Stimulated activated naive CD4-positive, alpha-beta T cell treated with Interleukin-2 at 50 U/mL for 16 hours (primary cell): ENCODE results near the gene SPATA16.
"Not testable (repeated sequence)": the region's sequence is repeated elsewhere in the genome, so short reads cannot be mapped to it uniquely, and the experiment has no call there.

Source experiments
- DNase-seq: peaks from one replicate; lab custom pipeline; 2025; lab: John Stamatoyannopoulos, UW

Gene SPATA16

GRCh38 chr3:172946061-172946460, 195.0 kb downstream of the SPATA16 start:
- DNase-seq, result no peak

DNA sequence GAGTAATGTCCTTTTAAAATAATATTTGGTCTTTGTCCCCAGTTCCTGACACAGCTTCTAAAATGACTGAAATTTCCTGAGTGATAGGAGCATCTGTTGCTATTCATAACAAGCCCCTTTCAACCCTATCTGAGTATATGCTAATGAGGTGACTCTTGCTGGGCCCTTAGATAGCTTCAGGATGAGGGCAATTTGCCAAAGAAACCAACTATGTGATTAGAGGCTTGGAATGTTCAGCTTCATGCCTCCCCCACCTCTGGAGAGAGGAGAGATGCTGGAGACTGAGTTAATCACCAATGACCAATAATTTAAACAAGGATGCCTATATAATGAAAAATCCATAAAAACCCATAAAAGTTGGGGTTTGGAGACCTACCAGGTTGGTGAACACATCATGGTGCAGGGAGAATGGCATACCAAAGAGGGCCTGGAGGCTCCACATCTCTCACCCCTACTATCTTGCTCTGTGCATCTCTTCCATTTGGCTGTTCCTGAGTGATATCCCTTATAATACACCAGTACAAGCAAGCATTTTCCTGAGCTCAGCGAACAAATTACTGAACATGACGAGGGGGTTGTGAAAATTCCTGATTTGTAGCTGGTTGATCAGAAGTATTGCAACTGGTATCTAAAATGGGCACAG, 201.3 kb downstream of the SPATA16 start:
- DNase-seq, result no peak

DNA sequence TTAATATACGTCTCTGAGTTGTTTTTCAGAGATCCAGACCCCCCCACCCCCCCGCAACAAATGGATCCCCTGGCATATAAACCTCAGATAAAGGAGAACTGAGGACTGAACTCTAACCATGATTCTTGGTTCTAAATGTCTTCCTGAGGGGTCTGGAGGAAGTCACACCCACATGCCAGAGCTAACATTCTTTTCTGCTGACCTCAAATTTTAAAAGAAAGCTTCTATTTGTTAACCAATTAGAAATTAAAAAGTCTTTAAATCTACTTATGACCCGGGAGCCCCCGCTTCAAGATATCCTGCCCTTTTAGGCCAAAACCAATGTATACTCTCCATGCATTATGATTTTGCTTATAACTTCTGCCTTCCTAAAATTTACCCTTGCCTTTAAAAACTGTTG, 202.2 kb downstream of the SPATA16 start:
- no peak for DNase-seq

- no peak for DNase-seq
Measured at GRCh38 chr3:172931746-172932285, 209.2 kb downstream of the SPATA16 start.

DNA sequence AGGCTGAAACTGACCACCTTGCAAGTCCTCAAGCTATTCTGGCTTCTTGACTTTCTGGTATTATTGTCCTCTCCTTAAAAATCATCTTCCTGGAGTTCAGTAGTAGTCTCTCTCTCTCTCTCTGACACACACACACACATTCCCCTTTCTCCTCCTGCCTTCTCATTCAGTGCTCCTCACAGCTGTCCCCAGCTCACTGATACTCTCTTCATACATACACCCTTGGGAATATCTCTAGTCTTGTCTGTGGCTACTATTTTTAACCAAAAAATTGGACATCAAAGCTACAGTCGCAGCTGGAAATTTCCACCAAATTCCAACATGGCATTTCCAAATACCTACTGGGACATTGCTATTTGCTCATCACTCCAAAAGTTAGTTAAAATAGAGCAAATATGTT, 211.6 kb downstream of the SPATA16 start:
- DNase-seq, result no peak

- DNase-seq, result no peak
Measured at GRCh38 chr3:172924546-172924945, 216.5 kb downstream of the SPATA16 start.

DNA sequence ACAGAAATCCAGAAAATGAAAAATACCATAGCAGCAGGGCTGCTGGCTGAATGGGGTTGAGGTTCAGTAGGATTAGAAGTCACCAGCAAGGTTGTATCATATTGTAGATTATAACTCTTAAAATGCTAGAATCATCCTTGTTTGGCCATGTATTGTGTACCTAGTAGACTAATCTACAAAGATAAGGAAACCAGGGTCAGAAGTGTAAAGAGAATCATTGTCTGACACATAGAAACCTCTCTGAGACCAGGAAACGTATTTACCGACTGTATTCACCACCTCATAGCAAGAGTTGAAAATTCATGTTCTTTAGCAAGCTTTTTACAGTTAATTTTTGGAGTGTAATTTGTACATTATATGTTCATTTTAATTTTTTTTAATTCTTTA, 221.7 kb downstream of the SPATA16 start:
- DNase-seq, result no peak

DNA sequence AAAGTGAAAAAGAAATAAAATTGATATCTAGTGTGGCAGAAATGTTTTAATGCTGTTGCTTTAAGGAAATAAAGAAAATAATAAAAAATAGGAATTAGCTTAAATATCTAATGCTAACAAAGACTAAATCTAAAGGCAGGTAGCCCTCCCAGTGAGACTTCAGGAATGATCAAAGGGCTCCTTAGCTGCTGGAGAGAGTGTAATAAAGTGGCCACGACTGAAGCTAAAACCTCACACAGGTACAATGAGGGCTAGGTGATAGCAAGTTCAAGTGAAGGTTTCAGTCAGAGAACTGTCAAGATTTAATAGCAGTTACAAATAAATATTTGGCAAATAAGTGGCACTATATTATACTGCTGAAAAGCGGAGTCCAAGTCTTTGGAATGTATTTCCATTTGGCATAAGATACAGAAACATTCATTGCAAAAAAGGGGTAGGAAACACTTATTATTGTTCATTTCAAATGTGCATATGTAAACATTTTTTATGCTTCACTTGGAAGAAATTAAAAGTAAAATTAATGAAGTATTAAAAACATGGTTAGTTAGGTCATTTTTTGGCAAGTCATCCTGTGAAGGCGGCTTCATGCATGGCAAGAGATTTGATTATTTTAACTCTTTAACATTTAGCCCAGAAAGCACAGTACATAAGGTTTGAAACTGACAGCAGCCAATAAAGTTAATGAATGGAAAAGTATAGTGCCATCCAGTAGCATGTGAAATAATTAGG, 222.3 kb downstream of the SPATA16 start:
- DNase-seq, result no peak

GRCh38 chr3:172918165-172918564, 222.9 kb downstream of the SPATA16 start:
- no peak for DNase-seq

DNA sequence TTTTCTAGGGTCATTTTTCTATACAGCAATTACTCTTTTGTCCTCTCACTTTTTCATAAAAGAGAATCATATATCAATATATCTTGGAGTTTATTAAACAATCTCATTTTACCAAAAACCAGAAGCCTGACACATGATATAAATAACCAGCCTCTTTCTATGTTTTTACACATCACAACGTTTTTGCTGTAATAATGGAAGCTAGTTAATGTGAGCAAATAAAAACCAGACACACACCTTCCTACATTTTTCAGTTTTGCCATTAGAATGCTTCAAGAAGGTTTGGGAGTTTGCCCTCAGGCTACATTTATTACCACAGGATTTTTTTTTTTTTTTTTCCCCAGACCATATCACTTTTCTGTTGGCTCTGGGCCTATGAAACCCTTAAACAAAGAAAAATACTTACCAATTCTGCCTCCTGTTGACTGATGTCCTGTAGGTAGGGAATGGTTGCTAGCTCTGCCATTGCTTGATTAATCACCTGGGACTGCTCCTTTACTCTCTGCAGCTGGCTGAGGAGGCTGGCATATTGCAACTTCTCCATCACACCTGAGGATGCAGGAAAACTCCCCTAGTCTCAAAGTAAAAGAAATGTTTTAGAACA, 225.0 kb downstream of the SPATA16 start:
- DNase-seq, result no peak

- no peak for DNase-seq
Measured at GRCh38 chr3:172914854-172915253, 226.2 kb downstream of the SPATA16 start.

- DNase-seq, result no peak
Measured at GRCh38 chr3:172913911-172914655, 227.0 kb downstream of the SPATA16 start.

GRCh38 chr3:172911142-172911541, 229.9 kb downstream of the SPATA16 start:
- DNase-seq, result no peak

DNA sequence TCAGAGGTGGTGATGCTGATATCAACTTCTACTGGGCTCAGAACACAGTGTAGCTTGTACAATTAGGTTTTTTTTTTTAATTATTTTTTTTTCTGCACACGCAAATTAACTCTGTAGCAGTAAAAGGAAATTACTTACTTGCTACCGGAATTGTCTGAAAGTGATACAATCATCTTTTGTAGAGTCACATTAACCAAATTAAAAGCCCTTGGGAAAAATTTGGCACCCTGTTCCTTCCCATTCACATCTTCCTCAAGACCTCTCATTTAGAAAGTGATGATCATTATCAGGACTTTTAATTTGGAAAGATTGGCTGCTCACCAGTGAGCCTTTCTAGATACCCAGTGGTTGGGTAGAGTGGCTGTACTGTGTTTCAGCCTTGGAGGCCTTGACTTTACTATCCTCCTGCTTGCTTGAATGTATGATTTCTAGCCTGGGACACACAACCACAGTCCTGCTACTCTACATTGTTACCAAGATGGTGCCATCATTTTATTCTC, 232.2 kb downstream of the SPATA16 start:
- DNase-seq, result no peak

- DNase-seq, result no peak
Measured at GRCh38 chr3:172905451-172905850, 235.6 kb downstream of the SPATA16 start.

GRCh38 chr3:172904711-172905373, 236.2 kb downstream of the SPATA16 start:
- no peak for DNase-seq

DNA sequence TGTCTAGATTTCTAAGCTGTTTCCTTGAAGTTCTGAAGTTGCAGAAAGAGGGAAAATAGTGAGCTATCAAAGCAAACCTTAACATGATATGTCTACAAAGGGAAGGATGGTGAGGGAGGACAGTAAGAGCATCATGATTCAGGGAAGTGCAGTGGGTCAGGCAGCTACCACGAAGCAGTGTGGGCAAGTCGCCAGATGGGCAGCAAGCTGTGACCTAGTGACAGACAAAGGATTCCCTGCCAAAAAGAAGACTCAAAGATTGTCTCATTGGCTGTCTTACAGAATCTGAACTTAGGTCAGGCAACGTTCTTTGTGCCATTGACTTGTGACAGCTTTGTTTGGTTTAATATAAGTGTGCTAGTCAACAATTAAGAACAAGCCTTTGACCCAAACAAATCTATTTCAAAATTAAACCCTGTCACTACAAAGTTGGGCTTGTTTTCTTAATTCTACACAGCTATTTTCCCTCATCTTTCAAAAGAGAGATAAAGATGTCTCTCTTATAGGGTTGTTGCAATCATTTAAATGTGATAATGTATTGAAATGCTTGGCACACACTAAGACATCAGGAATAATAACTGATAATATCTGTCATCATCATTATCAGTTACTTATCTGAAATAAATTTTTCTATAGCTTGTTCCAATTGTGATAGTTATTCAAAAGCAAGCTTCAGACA, 237.3 kb downstream of the SPATA16 start:
- no peak for DNase-seq

DNA sequence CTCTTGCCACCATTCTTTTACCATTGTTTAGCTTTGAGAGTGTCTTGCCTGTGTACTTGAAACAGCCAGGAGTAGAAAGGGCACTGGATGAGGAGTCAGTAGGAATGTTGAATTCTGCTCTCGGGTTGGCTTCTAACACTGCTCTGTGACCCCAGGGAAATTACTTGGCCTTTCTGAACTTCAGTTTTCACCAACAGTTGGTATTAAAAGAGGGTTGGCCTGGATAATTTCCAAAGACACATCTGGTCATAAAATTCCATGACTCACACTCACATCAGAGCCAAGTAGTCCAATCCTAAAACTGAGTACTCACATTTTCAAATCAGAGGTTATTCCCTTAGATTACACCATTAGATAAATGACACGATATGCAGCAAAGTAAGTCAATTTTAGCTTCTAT, 248.9 kb downstream of the SPATA16 start:
- no peak for DNase-seq

DNA sequence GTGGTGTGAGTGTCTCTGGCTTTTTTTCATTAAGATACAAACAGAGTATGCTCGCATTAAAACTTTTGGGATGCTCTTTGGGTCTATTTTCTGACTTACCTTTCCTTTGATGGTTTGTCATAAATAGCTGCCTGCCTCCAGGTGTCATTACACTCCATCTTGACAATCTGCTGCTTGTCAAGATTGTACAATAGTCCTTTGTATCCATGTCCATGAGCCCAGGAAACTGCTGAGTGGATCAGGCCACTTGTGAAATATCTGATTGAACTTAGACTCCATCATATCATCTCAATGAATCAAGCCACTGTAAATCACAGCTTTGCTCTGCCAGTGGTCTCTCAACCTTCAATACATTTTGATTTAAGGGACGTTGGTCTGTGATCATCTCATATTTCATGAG, 255.3 kb downstream of the SPATA16 start:
- no peak for DNase-seq

GRCh38 chr3:172882563-172882962, 258.5 kb downstream of the SPATA16 start:
- no peak for DNase-seq

GRCh38 chr3:172879381-172879780, 261.7 kb downstream of the SPATA16 start:
- DNase-seq, result not testable (repeated sequence)
